ENCODE measurements around the gene LIPM. TPM values are rescaled to one million over a fixed set of nuclear protein-coding genes. Genes with fewer than 3 reads are reported as not detected.

Gene LIPM
- total RNA-seq, 2 donors from 2014 or later = 0.67 to 0.83 TPM

DNA sequence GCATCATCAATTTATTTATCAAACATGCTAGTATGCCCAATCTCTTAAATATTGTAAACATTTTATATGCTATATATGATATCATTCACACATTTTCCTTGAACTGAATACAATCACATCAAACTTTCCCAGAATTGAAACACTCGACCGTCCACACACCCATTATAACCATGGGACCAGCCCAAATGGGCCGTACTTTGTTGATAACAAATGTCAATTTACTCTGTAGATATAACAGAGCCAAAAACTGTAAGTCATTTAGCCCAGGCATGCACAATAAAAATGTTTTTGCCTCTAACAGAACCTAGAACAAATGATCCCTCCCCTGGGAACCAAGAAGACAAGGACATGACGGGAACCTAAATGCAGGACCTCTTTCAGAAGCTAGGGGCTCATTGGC is 49.8 kb downstream of the LIPM start:
- no peaks in the 10 kb centered on the region for H3K9me3 ChIP-seq
- no peak for DNase-seq (ENCODE audit: low spot score)
- no peaks in the 10 kb centered on the region for H3K36me3 ChIP-seq
- no peaks in the 10 kb centered on the region for H3K4me1 ChIP-seq
- TF ChIP-seq, protein P1, sequence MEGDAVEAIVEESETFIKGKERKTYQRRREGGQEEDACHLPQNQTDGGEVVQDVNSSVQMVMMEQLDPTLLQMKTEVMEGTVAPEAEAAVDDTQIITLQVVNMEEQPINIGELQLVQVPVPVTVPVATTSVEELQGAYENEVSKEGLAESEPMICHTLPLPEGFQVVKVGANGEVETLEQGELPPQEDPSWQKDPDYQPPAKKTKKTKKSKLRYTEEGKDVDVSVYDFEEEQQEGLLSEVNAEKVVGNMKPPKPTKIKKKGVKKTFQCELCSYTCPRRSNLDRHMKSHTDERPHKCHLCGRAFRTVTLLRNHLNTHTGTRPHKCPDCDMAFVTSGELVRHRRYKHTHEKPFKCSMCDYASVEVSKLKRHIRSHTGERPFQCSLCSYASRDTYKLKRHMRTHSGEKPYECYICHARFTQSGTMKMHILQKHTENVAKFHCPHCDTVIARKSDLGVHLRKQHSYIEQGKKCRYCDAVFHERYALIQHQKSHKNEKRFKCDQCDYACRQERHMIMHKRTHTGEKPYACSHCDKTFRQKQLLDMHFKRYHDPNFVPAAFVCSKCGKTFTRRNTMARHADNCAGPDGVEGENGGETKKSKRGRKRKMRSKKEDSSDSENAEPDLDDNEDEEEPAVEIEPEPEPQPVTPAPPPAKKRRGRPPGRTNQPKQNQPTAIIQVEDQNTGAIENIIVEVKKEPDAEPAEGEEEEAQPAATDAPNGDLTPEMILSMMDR (IDR thresholded peaks at IDR 0.05) = no peak
- no peak overlapping the region for H3K27ac ChIP-seq
- H3K4me3 ChIP-seq = no peak overlapping the region
- H3K27me3 ChIP-seq = no peaks in the 10 kb centered on the region

- H3K4me1 ChIP-seq = no peaks in the 10 kb centered on the region
- no peaks in the 10 kb centered on the region for H3K27me3 ChIP-seq
- H3K27ac ChIP-seq = no peak overlapping the region
- TF ChIP-seq, protein P1 (IDR thresholded peaks at IDR 0.05) = no peak
- H3K9me3 ChIP-seq = no peaks in the 10 kb centered on the region
- no peak for DNase-seq (ENCODE audit: low spot score)
- no peak overlapping the region for H3K4me3 ChIP-seq
- H3K36me3 ChIP-seq = no peaks in the 10 kb centered on the region
These were observed 50.8 kb downstream of the LIPM start for GRCh38 chr10:88853155-88853881.

GRCh38 chr10:88854684-88855083 is 52.2 kb downstream of the LIPM start:
- H3K4me3 ChIP-seq = no peak overlapping the region
- H3K4me1 ChIP-seq = no peaks in the 10 kb centered on the region
- TF ChIP-seq, protein P1 (IDR thresholded peaks at IDR 0.05) = no peak
- no peaks in the 10 kb centered on the region for H3K9me3 ChIP-seq
- no peak for DNase-seq (ENCODE audit: low spot score)
- H3K27ac ChIP-seq = no peak overlapping the region
- H3K27me3 ChIP-seq = no peaks in the 10 kb centered on the region
- no peaks in the 10 kb centered on the region for H3K36me3 ChIP-seq

- no peak for DNase-seq (ENCODE audit: low spot score)
- Histone ChIP-seq H3K9me3 (no peaks in the 10 kb centered on the region), H3K4me1 (no peaks in the 10 kb centered on the region), H3K27ac (no peak overlapping the region), H3K4me3 (no peak overlapping the region), H3K36me3 (no peaks in the 10 kb centered on the region), H3K27me3 (no peaks in the 10 kb centered on the region)
- TF ChIP-seq, protein P1 (IDR thresholded peaks at IDR 0.05) = no peak
These were observed 55.3 kb downstream of the LIPM start for GRCh38 chr10:88857831-88858230.

DNA sequence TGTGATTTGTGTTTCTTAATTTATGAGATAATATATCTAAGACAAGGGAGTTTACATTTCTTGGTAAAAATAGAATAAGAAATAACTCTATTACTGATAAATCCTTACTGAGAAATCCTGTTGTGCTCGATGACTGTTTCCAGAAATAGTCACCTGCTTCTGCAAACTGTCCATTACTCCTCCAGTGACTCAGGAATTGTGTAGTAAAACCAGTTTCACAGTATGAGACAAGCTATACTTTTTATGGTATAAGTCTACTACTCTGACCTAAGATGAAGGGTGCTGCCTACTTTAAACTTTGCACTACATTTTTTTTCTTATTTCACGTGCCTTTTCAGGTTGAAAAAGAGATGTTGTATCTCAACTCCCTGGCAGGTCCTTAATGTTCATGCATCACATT is 56.0 kb downstream of the LIPM start:
- Histone ChIP-seq H3K27ac (no peak overlapping the region), H3K36me3 (no peaks in the 10 kb centered on the region), H3K4me1 (no peaks in the 10 kb centered on the region), H3K27me3 (no peaks in the 10 kb centered on the region), H3K9me3 (no peaks in the 10 kb centered on the region), H3K4me3 (no peak overlapping the region)
- DNase-seq (ENCODE audit: low spot score) = no peak
- TF ChIP-seq, protein P1 (IDR thresholded peaks at IDR 0.05) = no peak

DNA sequence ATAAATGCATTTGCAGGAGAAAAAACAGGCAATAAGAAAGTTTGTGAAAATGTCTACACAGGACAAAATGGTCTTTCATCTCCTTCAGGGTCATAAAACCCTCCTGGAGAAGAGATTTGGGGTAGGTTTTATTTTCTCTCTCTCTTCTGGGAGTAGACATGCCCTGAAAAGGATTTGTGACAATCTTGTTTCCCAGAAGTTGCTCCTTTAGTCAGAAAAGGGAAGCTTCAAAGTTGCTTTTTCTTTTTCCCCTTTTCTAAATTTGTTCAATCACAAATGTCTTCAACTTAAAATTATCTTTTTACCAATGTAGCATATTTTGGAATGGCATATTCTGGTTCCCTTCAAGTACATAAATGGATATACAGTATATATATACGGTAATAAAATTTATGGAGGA is 58.5 kb downstream of the LIPM start:
- H3K27me3 ChIP-seq = no peaks in the 10 kb centered on the region
- TF ChIP-seq, protein P1 (IDR thresholded peaks at IDR 0.05) = no peak
- H3K9me3 ChIP-seq = no peaks in the 10 kb centered on the region
- DNase-seq (ENCODE audit: low spot score) = no peak
- H3K4me3 ChIP-seq = no peak overlapping the region
- H3K4me1 ChIP-seq = no peaks in the 10 kb centered on the region
- no peaks in the 10 kb centered on the region for H3K36me3 ChIP-seq
- no peak overlapping the region for H3K27ac ChIP-seq

Data from right atrium auricular region (tissue), 2 donors.